GM21528 (cell line): Measurements from ENCODE around the gene IL36A.

Source experiments
- ATAC-seq: cut with Tn5 transposase; IDR thresholded peaks from one replicate; pipeline ENCODE4 v1.9.1; 2021; ENCODE audit warnings: mild to moderate bottlenecking, moderate library complexity; ENCODE audit not compliant: unreplicated experiment, low FRiP score

The IL36A gene

GRCh38 chr2:113046465-113046864 lies 41.2 kb downstream of the IL36A start:
- ATAC-seq: no peak

GRCh38 chr2:113050921-113051895 lies 45.9 kb downstream of the IL36A start:
- no peak for ATAC-seq

- ATAC-seq: no peak
These were observed 47.2 kb downstream of the IL36A start, which contains the start of gene IL36B for GRCh38 chr2:113052396-113052917. Gene IL36B (minus strand): TSS chr2:113052867.

GRCh38 chr2:113053666-113054065 lies 48.4 kb downstream of the IL36A start:
- ATAC-seq: no peak

- ATAC-seq: no peak
These were observed 48.8 kb downstream of the IL36A start for GRCh38 chr2:113054066-113054465.

GRCh38 chr2:113056521-113056920 lies 51.3 kb downstream of the IL36A start:
- ATAC-seq: no peak

GRCh38 chr2:113057117-113057516 lies 51.9 kb downstream of the IL36A start:
- no peak for ATAC-seq
